HCT116 (cell line): ENCODE results near the gene PLK4.

Source experiments
- CBX3 ChIP-seq: IDR thresholded peaks from 2 replicates; pipeline ENCODE4 v1.6.1; 2012; ENCODE audit warnings: low read depth
- ELF1 ChIP-seq: IDR thresholded peaks from 2 replicates; pipeline ENCODE4 v1.6.1; 2012; ENCODE audit warnings: low read depth, borderline replicate concordance
- EZH2 ChIP-seq: fragments of 200-600 bp; sonication (generic); IDR thresholded peaks from 2 replicates; pipeline ENCODE4 v1.6.1; 2017; ENCODE audit warnings: antibody characterized with exemption, mixed run types
- EZH2phosphoT487 ChIP-seq: fragments of 200-600 bp; IDR thresholded peaks from 2 replicates; pipeline ENCODE4 v1.6.1; 2018; ENCODE audit warnings: antibody characterized with exemption, borderline replicate concordance
- FOSL1 ChIP-seq: IDR thresholded peaks from 2 replicates; pipeline ENCODE4 v1.6.1; 2012; ENCODE audit warnings: low read depth
- POLR2A ChIP-seq: IDR thresholded peaks from 2 replicates; pipeline ENCODE4 v1.7.0; 2011; ENCODE audit warnings: borderline replicate concordance; ENCODE audit not compliant: insufficient read depth, insufficient read length; ENCODE audit errors: extremely low read depth
- RAD21 ChIP-seq: IDR thresholded peaks from 2 replicates; pipeline ENCODE4 v1.6.1; 2012; ENCODE audit warnings: low read depth, mild to moderate bottlenecking
- YY1 ChIP-seq: IDR thresholded peaks from 2 replicates; pipeline ENCODE4 v1.6.1; 2011; ENCODE audit warnings: low read length, low read depth, moderate library complexity, mild to moderate bottlenecking; ENCODE audit not compliant: insufficient replicate concordance; ENCODE audit errors: extremely low read depth
- ZFX ChIP-seq: fragments of 450-650 bp; IDR thresholded peaks from 2 replicates; pipeline ENCODE4 v1.6.1; 2017
- TF ChIP-seq, protein P1 (sequence below), 3 experiments: fragments of 200-600 bp in 1 of 3; sonication (generic) in 1 of 3; IDR thresholded peaks in 2 of 3; conservative IDR thresholded peaks in 1 of 3; 2 replicates each; pipeline ENCODE4 v1.5.1; 2012 to 2017; ENCODE audit warnings: low read depth in 2 of 3, low read length in 2 of 3, antibody characterized with exemption in 1 of 3, borderline replicate concordance in 1 of 3, control low read depth in 1 of 3, mild to moderate bottlenecking in 1 of 3, mixed read lengths in 1 of 3, mixed run types in 1 of 3, moderate library complexity in 1 of 3; ENCODE audit not compliant: insufficient read depth in 1 of 3
- TF ChIP-seq, protein P2 (sequence below): IDR thresholded peaks from 2 replicates; pipeline ENCODE4 v1.6.1; 2011; ENCODE audit warnings: mild to moderate bottlenecking, low read length, moderate library complexity; ENCODE audit not compliant: insufficient replicate concordance; ENCODE audit errors: extremely low read depth
- TF ChIP-seq, protein P3 (sequence below): IDR thresholded peaks from 2 replicates; pipeline ENCODE4 v1.6.1; 2012
- TF ChIP-seq, protein P4 (sequence below): IDR thresholded peaks from 2 replicates; pipeline ENCODE4 v1.6.1; 2012

DNA sequence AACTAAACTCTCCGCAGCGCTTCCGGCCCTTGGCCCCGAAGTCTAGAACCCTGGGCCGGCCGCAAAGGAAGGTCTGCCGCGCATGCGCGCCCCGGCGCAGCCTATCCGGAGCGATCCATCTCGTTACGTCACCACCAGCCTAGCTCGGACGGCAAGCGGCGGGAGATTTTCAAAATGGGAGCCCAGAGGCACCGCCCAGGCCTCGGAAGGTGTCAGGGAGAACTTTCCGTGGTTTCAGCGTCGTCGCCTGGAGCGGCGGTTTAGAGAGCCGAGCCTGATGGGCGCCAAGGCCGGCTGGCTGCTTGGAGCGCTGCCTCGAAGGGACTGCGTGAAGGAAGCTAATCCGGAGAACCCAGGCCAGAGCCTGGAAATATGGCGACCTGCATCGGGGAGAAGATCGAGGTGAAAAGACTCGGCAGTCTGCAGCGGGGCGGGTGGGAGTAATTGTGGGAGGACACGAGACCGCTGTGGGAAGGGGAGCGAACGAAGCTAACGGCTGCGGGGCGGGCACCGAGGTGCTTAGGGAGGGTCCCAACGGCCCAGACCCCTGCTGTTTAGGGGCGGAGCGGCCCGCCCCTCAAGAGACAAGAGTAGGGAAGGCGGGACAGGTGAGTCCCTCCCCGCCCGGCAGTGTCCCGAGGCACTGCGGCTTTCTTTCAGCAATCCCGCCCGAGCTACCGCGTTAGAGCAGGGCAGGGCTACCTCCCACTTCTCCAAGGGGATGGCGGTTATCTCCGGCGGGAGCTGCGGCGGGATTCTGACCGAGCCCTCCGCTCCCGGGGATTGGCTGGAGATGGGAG lies at the start of gene PLK4:
- TF ChIP-seq, protein P1, sequence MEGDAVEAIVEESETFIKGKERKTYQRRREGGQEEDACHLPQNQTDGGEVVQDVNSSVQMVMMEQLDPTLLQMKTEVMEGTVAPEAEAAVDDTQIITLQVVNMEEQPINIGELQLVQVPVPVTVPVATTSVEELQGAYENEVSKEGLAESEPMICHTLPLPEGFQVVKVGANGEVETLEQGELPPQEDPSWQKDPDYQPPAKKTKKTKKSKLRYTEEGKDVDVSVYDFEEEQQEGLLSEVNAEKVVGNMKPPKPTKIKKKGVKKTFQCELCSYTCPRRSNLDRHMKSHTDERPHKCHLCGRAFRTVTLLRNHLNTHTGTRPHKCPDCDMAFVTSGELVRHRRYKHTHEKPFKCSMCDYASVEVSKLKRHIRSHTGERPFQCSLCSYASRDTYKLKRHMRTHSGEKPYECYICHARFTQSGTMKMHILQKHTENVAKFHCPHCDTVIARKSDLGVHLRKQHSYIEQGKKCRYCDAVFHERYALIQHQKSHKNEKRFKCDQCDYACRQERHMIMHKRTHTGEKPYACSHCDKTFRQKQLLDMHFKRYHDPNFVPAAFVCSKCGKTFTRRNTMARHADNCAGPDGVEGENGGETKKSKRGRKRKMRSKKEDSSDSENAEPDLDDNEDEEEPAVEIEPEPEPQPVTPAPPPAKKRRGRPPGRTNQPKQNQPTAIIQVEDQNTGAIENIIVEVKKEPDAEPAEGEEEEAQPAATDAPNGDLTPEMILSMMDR (IDR thresholded peaks at IDR 0.05 in 2 of 3, conservative IDR thresholded peaks at IDR 0.05 in 1 of 3; ENCODE audit: borderline replicate concordance in 1 of 3, insufficient read depth in 1 of 3, low read depth in 2 of 3, low read length in 2 of 3): no peak
- no peak for TF ChIP-seq EZH2
- TF ChIP-seq, protein P2, sequence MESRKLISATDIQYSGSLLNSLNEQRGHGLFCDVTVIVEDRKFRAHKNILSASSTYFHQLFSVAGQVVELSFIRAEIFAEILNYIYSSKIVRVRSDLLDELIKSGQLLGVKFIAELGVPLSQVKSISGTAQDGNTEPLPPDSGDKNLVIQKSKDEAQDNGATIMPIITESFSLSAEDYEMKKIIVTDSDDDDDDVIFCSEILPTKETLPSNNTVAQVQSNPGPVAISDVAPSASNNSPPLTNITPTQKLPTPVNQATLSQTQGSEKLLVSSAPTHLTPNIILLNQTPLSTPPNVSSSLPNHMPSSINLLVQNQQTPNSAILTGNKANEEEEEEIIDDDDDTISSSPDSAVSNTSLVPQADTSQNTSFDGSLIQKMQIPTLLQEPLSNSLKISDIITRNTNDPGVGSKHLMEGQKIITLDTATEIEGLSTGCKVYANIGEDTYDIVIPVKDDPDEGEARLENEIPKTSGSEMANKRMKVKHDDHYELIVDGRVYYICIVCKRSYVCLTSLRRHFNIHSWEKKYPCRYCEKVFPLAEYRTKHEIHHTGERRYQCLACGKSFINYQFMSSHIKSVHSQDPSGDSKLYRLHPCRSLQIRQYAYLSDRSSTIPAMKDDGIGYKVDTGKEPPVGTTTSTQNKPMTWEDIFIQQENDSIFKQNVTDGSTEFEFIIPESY: no peak
- peak; percentile 60 for TF ChIP-seq POLR2A
- no peak for TF ChIP-seq RAD21
- no peak for TF ChIP-seq EZH2phosphoT487
- no peak for TF ChIP-seq FOSL1
- TF ChIP-seq, protein P3, sequence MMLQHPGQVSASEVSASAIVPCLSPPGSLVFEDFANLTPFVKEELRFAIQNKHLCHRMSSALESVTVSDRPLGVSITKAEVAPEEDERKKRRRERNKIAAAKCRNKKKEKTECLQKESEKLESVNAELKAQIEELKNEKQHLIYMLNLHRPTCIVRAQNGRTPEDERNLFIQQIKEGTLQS: no peak
- no peak for TF ChIP-seq CBX3
- no peak for TF ChIP-seq ELF1
- TF ChIP-seq YY1: peak; percentile 79
- TF ChIP-seq, protein P4, sequence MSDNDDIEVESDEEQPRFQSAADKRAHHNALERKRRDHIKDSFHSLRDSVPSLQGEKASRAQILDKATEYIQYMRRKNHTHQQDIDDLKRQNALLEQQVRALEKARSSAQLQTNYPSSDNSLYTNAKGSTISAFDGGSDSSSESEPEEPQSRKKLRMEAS: peak; percentile 51
- TF ChIP-seq ZFX: peak; percentile 88
